Activated CD4-positive, alpha-beta memory T cell treated with anti-CD3 and anti-CD28 coated beads, Interleukin-2, amount 10 ng/mL, durations not matched to agents 7 days and 5 days (primary cell): ENCODE data around the gene RCAN3. TPM values are rescaled to one million over a fixed set of nuclear protein-coding genes. Genes with fewer than 3 reads are reported as not detected.

Experiments
- CTCF ChIA-PET: fragments of 350-600 bp; sonication (Branson Sonifier 250); formaldehyde crosslinking; loops from one replicate; lab custom pipeline; 2021; ENCODE audit warnings: antibody characterized with exemption, inconsistent platforms; lab: Charles Lee
- POLR2A ChIA-PET: fragments of 350-600 bp; sonication (Branson Sonifier 250); formaldehyde crosslinking; loops from one replicate; lab custom pipeline; 2021; ENCODE audit warnings: antibody characterized with exemption; lab: Charles Lee
- DNase-seq: peaks from one replicate; pipeline ENCODE4 v3.0.0-alpha.2; 2020
- H3K27ac Mint-ChIP-seq: one replicate; pipeline ENCODE4 v1.8.0; 2021; ENCODE audit warnings: mild to moderate bottlenecking, mixed read lengths
- H3K27me3 Mint-ChIP-seq: one replicate; pipeline ENCODE4 v1.8.0; 2021; ENCODE audit warnings: mixed read lengths
- H3K36me3 Mint-ChIP-seq: one replicate; pipeline ENCODE4 v1.8.0; 2021; ENCODE audit warnings: low read depth, mixed read lengths
- H3K4me1 Mint-ChIP-seq: one replicate; pipeline ENCODE4 v1.8.0; 2021; ENCODE audit warnings: mixed read lengths
- H3K4me3 Mint-ChIP-seq: one replicate; pipeline ENCODE4 v1.8.0; 2021; ENCODE audit warnings: mild to moderate bottlenecking, mixed read lengths
- H3K9me3 Mint-ChIP-seq: one replicate; pipeline ENCODE4 v1.8.0; 2021; ENCODE audit warnings: mixed read lengths
- total RNA-seq, 2 experiments: library from RNA; stranded (reverse); gene quantifications; one replicate each; pipeline ENCODE4 v1.2.3, GENCODE V29; 2021

The RCAN3 gene
- total RNA-seq, 2 experiments from 2014 or later, result 59.3 to 62.6 TPM

DNA sequence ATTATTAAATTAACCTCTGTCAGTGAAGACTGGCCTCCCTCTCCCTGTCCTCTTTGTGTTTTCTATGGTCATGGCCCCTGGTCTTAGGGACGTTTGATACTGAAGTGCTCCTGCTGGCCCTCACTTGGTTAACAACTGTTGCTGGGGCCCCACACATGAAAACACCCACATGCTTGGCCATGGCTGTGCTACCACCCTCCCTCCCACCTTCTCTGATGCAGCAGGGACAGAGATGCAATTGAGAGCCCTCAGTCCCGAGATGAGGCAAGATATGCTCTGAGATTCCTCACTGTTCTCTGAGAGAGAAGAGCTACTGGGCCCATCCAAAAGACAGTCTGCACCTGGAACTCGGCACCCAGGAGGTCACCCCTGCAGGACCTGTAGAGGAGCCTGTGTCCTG, 86.6 kb downstream of the RCAN3 start:
- CTCF ChIA-PET, result interaction anchor here (1.3 to 1.9 kb wide), 2 partner anchors 48 to 174 kb away, joined by 3 to 6 read pairs; partner anchors contain the start of gene NIPAL3

More for the DNA sequence above, 86.6 kb downstream of the RCAN3 start:
- DNase-seq, result no peak
- Mint-ChIP-seq H3K4me3 (no peak overlapping the region), H3K4me1 (peaks cover 8% of the 10 kb centered on the region), H3K27me3 (peaks cover 9% of the 10 kb centered on the region), H3K9me3 (no peaks in the 10 kb centered on the region), H3K36me3 (no peaks in the 10 kb centered on the region), H3K27ac (no peak overlapping the region)
- POLR2A ChIA-PET, result no interaction called here

Other genes with a start within 250 kb of the RCAN3 start
- under 1 TPM in 1 of 2 experiments, not detected in 1; 0.10 TPM for gene GRHL3, start 183.5 kb upstream of the RCAN3 start, total RNA-seq
- 1 to 10 TPM; 9.1 to 9.5 TPM for gene STPG1, start 89.1 kb upstream of the RCAN3 start, total RNA-seq
- gene NIPAL3, start 87.0 kb upstream of the RCAN3 start, total RNA-seq, result 10 to 100 TPM; 51.8 to 53.5 TPM
- gene NCMAP, start 53.3 kb downstream of the RCAN3 start, total RNA-seq, result not detected
- gene SRRM1, start 140.5 kb downstream of the RCAN3 start, total RNA-seq, result 100 to 1,000 TPM; 172 to 183 TPM
- 10 to 100 TPM; 28.9 to 30.6 TPM for gene CLIC4, start 242.6 kb downstream of the RCAN3 start, total RNA-seq